Ectodermal cell (in vitro differentiated cells): ENCODE data around the gene DHDDS.
A peak's percentile ranks its signal among the peaks of the same experiment; 100 is the strongest.
"Not testable (repeated sequence)": the region's sequence is repeated elsewhere in the genome, so short reads cannot be mapped to it uniquely, and the experiment has no call there.

ENCODE experiments used
- H3K27ac ChIP-seq: 2 replicates; pipeline ENCODE4 v1.7.0; 2013; ENCODE audit warnings: mild to moderate bottlenecking, low read depth, low read length; ENCODE audit not compliant: insufficient read depth, poor library complexity, severe bottlenecking
- H3K27me3 ChIP-seq: 2 replicates; pipeline ENCODE4 v1.7.0; 2013; ENCODE audit warnings: mild to moderate bottlenecking, low read length; ENCODE audit not compliant: insufficient read depth, control insufficient read depth, poor library complexity, severe bottlenecking
- H3K36me3 ChIP-seq: one replicate; pipeline ENCODE4 v1.7.0; 2013; ENCODE audit warnings: low read length; ENCODE audit not compliant: control insufficient read depth, insufficient read depth
- H3K4me1 ChIP-seq: one replicate; pipeline ENCODE4 v1.7.0; 2013; ENCODE audit warnings: low read length; ENCODE audit not compliant: control insufficient read depth, insufficient read depth
- H3K4me3 ChIP-seq: 2 replicates; pipeline ENCODE4 v1.7.0; 2013; ENCODE audit warnings: low read depth, low read length, control low read depth; ENCODE audit not compliant: insufficient read depth
- H3K9me3 ChIP-seq: 2 replicates; pipeline ENCODE4 v1.7.0; 2013; ENCODE audit warnings: mild to moderate bottlenecking, low read length, moderate library complexity; ENCODE audit not compliant: control insufficient read depth
- WGBS, 2 experiments: methylation state at CpG; one replicate each; pipeline ENCODE4 v1.1.7; 2013; ENCODE audit warnings: missing lambda C conversion rate in 2 of 2; 5-methylcytosine and 5-hydroxymethylcytosine counted together

Gene DHDDS

DNA sequence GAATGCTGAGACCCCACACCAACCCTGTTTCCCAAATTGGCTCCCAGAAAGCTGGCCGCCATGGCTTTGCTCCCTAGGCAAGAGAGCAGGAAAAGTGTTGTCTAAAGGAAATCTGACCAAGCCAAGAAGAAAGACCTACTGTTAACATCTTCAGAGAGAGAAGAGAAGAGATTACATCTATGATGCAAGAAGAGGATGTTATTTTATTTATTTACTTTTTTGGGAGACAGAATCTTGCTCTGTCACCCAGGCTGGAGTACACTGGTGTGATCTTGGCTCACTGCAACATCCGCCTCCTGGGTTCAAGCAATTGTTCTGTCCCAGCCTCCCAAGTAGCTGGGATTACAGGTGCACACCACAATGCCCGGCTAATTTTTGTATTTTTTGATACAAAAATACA lies 61.8 kb downstream of the DHDDS start:
- Histone ChIP-seq H3K36me3 (no peaks in the 10 kb centered on the region), H3K9me3 (no peaks in the 10 kb centered on the region), H3K4me1 (no peaks in the 10 kb centered on the region), H3K27ac (no peak overlapping the region), H3K4me3 (no peak overlapping the region), H3K27me3 (no peaks in the 10 kb centered on the region)
- 91 to 99% methylated on average over 3 of the region's 3 CpGs for WGBS, 2 experiments

DNA sequence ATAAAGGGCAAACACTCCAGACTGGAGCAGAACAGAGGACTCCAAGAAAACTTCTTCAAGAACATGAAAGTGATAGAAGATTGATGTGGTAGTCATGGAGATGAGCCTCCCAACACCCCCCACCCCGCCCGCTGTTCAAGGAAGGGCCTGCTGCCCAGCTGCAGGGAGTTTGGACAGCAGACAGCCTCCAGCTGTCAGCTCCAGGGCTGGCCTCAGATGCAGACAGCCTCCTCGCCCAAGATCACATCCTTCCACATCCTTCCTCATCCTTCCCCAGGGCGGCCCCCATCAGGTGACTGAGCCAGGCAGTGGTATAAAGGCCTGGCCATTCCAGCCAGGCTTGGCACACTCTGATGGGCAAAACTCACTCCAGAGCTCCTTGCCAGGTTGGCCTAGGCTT lies 64.7 kb downstream of the DHDDS start:
- H3K27me3 ChIP-seq, result no peaks in the 10 kb centered on the region
- no peaks in the 10 kb centered on the region for H3K9me3 ChIP-seq
- no peak overlapping the region for H3K27ac ChIP-seq
- no peaks in the 10 kb centered on the region for H3K36me3 ChIP-seq
- WGBS, 2 experiments, result 77 to 78% methylated on average over 4 of the region's 4 CpGs
- no peak overlapping the region for H3K4me3 ChIP-seq
- peaks cover 5% of the 10 kb centered on the region for H3K4me1 ChIP-seq

DNA sequence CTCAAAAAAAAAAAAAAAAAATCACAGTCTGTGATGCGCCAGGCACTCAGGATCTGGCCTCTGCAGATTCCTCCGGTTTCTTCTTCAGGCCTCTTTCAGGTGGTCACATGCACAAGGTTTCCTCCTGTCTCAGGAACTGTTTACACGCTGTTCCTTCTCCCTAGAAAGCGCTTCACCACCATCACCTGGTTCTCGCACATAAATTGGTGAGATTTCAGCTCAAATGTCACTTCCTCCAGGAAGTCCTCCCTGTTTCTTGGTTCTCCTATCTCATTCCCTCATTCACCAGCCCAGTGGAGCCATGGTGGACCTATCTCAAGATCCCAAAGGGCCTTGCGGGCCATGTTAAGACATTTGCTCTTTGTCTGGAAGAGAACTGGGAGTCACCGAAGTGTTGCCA lies 66.8 kb downstream of the DHDDS start:
- H3K4me3 ChIP-seq, result no peak overlapping the region
- peaks cover 5% of the 10 kb centered on the region for H3K4me1 ChIP-seq
- no peak overlapping the region for H3K27ac ChIP-seq
- no peaks in the 10 kb centered on the region for H3K9me3 ChIP-seq
- 94 to 96% methylated on average over 7 of the region's 7 CpGs for WGBS, 2 experiments
- H3K27me3 ChIP-seq, result no peaks in the 10 kb centered on the region
- H3K36me3 ChIP-seq, result no peaks in the 10 kb centered on the region

DNA sequence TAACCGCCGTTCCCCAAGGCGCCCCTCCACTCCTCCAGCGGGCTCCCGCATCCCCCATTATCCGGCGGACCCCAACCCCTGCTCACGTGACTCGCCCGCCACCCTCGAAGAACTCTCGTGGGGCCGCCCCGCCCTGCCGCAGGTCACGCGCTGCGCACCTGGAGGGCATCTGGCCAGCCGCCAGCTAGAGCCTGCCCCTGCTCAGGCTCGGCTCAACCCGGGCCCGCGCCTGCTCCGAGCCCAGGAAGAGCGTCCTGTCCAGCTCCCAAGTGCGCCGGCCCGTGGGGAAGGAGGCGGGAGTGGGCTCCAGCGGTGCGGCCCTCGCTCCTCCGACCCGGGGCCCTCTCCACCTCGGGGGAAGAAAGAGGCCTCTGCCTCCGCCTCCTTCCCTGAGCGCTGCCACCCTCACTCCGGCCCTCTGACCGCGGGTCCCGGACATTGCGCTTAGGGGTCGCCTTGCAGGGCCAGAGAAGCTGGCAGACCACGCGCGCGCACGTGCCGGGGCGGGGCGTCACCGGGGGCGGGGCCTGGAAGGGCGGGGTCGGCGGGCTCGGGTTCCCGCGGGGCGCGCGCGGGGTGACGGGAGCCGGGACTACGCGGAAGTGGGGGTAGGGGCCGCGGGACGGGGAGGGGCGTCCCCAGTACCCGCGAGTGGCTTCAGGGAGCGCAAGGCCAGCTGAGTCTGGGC lies 68.5 kb downstream of the DHDDS start:
- no peaks in the 10 kb centered on the region for H3K9me3 ChIP-seq
- H3K27me3 ChIP-seq, result no peaks in the 10 kb centered on the region
- H3K27ac ChIP-seq, result peak overlapping the region; percentile 89
- peaks cover 5% of the 10 kb centered on the region for H3K4me1 ChIP-seq
- H3K4me3 ChIP-seq, result peak overlapping the region; percentile 75
- 0 to 1% methylated on average over 74 of the region's 74 CpGs for WGBS, 2 experiments
- H3K36me3 ChIP-seq, result no peaks in the 10 kb centered on the region

DNA sequence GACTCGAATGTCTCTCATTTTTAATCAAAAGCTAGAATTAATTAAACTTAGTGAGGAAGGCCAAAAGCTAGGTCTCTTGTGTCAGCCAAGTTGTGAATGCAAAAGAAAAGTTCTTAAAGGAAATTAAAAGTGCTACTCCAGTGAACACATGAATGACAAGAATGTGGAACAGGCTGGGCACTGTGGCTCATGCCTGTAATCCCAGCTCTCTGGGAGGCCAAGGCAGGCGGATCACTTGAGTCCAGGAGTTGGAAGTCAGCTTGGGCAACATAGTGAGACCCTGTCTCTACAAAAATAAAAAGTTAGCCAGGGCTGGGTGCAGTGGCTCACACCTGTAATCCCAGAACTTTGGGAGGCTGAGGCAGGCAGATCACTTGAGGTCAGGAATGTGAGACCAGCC lies 78.6 kb downstream of the DHDDS start:
- 86 to 89% methylated on average over 2 of the region's 2 CpGs for WGBS, 2 experiments
- H3K27ac ChIP-seq, H3K9me3 ChIP-seq, H3K4me1 ChIP-seq, H3K36me3 ChIP-seq, H3K4me3 ChIP-seq, H3K27me3 ChIP-seq: not testable (repeated sequence)

DNA sequence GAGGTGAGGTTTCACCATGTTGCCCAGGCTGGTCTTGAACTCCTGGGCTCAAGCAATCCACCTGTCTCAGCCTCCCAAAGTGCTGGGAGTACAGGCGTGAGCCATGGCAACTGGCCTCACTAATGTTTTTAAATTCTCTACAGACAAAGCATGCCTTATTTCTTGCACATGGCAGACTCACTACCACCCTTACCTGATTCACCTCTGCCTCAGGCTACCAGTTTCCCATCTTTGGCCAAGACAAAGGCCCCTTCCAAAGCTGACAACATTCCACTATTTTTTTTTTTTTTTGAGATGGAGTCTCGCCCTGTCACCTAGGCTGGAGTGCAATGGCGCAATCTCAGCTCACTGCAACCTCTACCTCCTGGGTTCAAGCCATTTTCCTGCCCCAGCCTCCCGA lies 83.7 kb downstream of the DHDDS start:
- 91 to 97% methylated on average over 4 of the region's 4 CpGs for WGBS, 2 experiments
- not testable (repeated sequence) for H3K4me3 ChIP-seq, H3K27me3 ChIP-seq, H3K27ac ChIP-seq, H3K9me3 ChIP-seq, H3K36me3 ChIP-seq, H3K4me1 ChIP-seq

DNA sequence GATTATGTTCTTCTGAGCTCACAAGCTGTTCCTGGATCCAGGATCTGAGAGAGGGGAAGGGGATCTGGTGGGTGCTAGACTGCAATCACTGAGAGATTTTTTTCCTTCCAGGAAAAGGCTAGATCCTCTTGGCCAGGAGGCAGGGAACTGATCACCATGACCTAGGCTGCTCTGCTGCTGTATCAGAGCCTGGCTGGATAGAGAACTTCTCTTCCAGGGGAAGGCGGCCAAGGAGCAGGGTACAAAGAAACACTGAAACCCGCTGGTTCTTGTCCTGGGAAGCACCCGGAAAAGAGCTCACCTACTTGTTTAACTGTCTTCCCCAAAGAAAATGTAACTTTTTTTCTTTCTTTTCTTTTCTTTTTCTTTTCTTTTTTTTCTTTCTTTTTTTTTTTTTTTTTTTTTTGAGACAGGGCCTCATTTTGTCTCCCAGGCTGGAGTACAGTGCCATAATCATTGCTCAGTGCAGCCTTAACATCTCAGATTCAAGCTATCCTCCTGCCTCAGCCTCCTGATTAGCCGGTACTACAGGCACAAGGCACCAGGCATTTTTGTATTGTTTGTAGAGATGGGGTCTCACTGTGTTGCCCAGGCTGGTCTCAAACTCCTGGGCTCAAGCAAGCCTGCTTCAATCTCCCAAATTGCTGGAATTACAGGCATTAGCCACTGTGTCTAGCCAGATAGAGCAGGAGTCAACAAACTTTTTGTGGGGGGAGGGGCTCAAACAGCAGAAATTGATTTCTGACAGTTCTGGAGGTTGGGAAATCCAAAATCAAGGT lies 85.1 kb downstream of the DHDDS start:
- Histone ChIP-seq H3K27ac (no peak overlapping the region), H3K4me1 (no peaks in the 10 kb centered on the region), H3K27me3 (no peaks in the 10 kb centered on the region), H3K4me3 (no peak overlapping the region), H3K9me3 (no peaks in the 10 kb centered on the region), H3K36me3 (no peaks in the 10 kb centered on the region)
- WGBS, 2 experiments, result 91 to 94% methylated on average over 4 of the region's 4 CpGs

DNA sequence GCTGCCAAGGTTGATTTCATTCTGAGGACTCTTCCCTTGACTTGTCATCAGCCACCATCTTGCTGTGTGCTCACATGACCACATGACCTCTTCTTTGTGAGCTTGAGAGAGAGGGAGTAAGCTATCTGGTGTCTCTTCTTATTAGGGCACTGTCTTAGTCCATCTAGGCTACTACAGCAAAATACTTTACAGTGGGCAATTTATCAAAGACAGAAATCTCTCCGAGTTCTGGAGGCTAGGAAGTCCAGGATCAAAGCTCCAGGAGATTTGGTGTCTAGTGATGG lies 85.6 kb downstream of the DHDDS start:
- Histone ChIP-seq H3K9me3 (no peaks in the 10 kb centered on the region), H3K4me1 (no peaks in the 10 kb centered on the region), H3K4me3 (no peak overlapping the region), H3K27ac (no peak overlapping the region), H3K27me3 (no peaks in the 10 kb centered on the region), H3K36me3 (no peaks in the 10 kb centered on the region)
- 91 to 100% methylated on average over 1 of the region's 1 CpG for whole genome bisulfite sequencing, 2 experiments

DNA sequence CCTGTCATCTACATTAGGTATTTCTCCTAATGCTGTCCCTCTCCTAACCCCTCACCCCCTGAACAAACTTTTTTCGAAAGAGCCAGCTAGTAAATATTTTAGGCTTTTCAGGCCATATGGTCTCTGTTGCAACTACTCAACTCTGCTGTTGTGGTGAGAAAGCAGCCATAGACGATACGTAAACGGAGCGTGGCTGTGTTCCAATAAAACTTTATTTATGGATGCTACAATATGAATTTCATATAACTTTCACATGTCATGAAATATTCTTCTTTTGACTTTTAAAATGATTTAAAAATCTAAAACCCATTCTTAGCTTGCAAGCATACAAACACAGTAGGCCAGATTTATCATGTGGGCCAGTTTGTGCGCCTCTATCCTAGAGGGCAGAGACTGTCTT lies 86.2 kb downstream of the DHDDS start:
- Histone ChIP-seq H3K9me3 (no peaks in the 10 kb centered on the region), H3K27ac (no peak overlapping the region), H3K36me3 (no peaks in the 10 kb centered on the region), H3K4me3 (no peak overlapping the region), H3K27me3 (no peaks in the 10 kb centered on the region), H3K4me1 (no peaks in the 10 kb centered on the region)
- WGBS, 2 experiments, result 96 to 97% methylated on average over 6 of the region's 6 CpGs

DNA sequence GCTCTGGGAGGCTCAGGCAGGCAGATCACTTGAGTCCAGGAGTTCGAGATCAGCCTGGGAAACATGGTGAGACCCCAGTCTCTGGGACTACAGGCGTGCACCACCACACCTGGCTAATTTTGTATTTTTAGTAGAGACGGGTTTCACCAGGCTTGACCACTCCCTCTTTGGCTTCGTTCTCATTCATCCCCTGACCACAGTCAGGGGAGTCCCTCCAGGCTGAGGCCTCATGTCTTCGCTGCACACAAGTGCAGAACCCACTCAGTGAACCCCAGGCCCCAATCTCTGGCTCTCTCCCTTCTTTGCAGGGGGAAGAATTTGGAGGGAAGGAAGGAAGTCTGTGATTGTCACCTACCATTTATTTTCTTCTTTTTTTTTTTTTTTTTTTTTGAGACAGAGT lies 88.2 kb downstream of the DHDDS start:
- no peaks in the 10 kb centered on the region for H3K27me3 ChIP-seq
- WGBS, 2 experiments, result 89 to 94% methylated on average over 5 of the region's 5 CpGs

More for the DNA sequence above, 88.2 kb downstream of the DHDDS start:
- Histone ChIP-seq H3K9me3 (no peaks in the 10 kb centered on the region), H3K27ac (no peak overlapping the region), H3K4me1 (no peaks in the 10 kb centered on the region), H3K36me3 (no peaks in the 10 kb centered on the region), H3K4me3 (no peak overlapping the region)
